Omental fat pad (tissue), 4 donors: ENCODE measurements around the gene ERMP1. TPM values are rescaled to one million over a fixed set of nuclear protein-coding genes. Genes with fewer than 3 reads are reported as not detected.
A peak's percentile ranks its signal among the peaks of the same experiment; 100 is the strongest.
"Not testable (repeated sequence)": the region's sequence is repeated elsewhere in the genome, so short reads cannot be mapped to it uniquely, and the experiment has no call there.

Experiments used
- ATAC-seq: fragments of 150-250 bp; one replicate; pipeline ENCODE4 v1.9.1; 2016; ENCODE audit warnings: mild to moderate bottlenecking, moderate library complexity; ENCODE audit not compliant: low FRiP score
- DNase-seq: peaks from one replicate; pipeline ENCODE4 v3.0.0-alpha.2; 2019; ENCODE audit warnings: low spot score
- CTCF ChIP-seq, 3 donors: fragments of 450-650 bp; IDR thresholded peaks; one replicate each; pipeline ENCODE4 v1.5.1; 2016 to 2017; ENCODE audit warnings: antibody characterized with exemption in 3 of 3, mild to moderate bottlenecking in 3 of 3, moderate library complexity in 2 of 3
- total RNA-seq, 4 donors: library from RNA; depleted of rRNA; stranded (reverse); fragments of >200 nt; gene quantifications; one replicate each; pipeline ENCODE4 v1.1.0, GENCODE V29; 2016

Gene ERMP1
- total RNA-seq, 4 donors from 2014 or later: 10.7 to 18.9 (median 15.0) TPM

DNA sequence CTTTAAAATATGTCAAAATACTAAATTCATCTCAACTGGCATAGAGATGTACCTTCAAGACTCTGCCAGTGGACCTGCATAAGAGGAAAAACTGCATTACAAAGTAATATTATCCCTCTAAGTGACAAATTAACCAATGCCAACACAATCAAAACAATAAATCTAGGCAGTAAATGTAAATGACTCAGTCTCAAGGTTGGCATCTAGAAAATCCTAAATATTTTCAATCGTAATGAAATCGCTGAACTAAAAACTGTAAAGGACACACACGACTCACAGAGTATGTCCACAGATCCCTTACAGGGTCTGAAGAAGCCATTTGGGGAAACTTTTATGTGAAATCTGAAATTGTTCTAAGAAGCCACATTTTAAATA is 31.2 kb downstream of the ERMP1 start:
- ATAC-seq (no peak), DNase-seq (no peak)
- no peak for TF ChIP-seq CTCF (IDR thresholded peaks at IDR 0.05)

DNA sequence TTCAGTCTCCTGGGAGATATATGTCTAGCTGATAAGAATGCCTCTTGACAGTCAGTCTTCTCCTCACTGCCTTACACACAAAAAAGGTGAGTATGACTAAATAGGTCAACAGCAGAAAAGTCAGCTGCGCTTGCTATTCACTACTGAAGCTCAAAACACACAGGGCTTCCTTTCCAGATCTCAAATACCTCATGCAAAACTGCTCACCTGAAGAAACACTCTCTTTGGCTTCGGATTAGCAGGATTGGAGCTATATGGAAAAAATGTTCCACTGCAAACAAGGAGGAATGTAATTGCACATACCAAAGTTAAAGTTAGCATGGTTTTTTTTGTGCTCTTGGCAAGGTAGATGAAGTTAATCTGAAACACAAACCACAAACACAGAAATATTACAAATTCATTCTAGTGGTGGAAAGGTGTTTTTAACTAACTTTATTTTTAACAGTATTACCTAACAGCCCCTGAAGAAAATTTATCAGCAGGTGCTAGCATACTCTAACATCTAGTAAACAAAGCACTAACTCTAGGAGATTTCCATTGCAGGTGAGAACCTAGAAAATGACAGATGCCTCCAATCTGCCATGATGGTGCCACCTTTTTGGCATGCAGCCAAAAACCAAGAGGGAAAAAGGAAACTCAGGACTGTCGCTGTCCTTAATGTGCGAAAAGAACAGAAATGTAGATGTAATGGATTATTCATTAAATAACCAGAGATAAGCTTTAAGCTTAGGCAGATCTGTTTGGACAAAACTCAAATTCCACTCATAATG is 31.8 kb downstream of the ERMP1 start:
- ATAC-seq: peak; percentile 75
- no peak for DNase-seq
- TF ChIP-seq CTCF (IDR thresholded peaks at IDR 0.05): no peak

- DNase-seq, ATAC-seq: not testable (repeated sequence)
Measured at GRCh38 chr9:5800378-5800777, 32.5 kb downstream of the ERMP1 start.

- no peak for TF ChIP-seq CTCF (IDR thresholded peaks at IDR 0.05)
- DNase-seq: no peak
- ATAC-seq: no peak
Measured at GRCh38 chr9:5799314-5799713, 33.6 kb downstream of the ERMP1 start.

DNA sequence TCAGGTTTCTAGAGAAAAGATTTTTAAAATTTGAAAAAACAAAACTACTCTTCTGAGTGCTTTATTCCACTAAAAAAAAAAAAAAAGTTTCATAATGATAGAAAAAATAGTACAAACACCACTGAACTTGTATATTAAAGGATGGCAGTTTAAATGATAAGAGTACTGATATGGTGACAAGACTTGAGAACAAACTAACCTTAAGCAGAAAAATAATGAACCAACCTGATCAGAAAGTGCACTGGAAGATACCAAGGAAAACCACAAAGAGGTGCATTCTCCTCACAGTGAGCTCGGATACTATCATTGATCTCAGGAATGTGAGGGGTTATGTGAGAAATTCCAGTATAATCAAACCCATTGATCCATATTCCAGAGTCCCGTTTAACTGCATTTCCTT is 34.3 kb downstream of the ERMP1 start:
- ATAC-seq: no peak
- no peak for TF ChIP-seq CTCF (IDR thresholded peaks at IDR 0.05)
- no peak for DNase-seq

- DNase-seq (no peak), ATAC-seq (no peak)
- no peak for TF ChIP-seq CTCF (IDR thresholded peaks at IDR 0.05)
Measured at GRCh38 chr9:5796298-5796697, 36.6 kb downstream of the ERMP1 start.

DNA sequence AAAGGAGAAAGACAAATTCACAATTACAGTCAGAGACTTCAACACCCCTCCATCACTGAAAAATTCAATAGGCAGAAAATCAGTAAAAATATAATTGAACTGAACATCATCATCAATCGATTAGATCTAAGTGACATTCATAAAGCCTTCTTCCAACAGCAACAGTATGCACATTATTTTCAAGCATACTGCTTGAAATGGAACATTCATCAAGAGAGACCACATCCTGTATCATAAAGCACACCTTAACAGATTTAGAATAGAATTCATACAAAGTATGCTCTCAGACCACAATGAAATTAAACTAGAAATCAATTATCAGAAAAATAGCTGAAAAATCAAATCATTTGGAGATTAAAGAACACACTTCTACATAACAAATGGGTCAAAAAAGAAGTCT is 39.1 kb downstream of the ERMP1 start:
- DNase-seq: no peak
- TF ChIP-seq CTCF (IDR thresholded peaks at IDR 0.05): no peak
- no peak for ATAC-seq
